ENCODE data around the gene FGA.

Gene FGA

DNA sequence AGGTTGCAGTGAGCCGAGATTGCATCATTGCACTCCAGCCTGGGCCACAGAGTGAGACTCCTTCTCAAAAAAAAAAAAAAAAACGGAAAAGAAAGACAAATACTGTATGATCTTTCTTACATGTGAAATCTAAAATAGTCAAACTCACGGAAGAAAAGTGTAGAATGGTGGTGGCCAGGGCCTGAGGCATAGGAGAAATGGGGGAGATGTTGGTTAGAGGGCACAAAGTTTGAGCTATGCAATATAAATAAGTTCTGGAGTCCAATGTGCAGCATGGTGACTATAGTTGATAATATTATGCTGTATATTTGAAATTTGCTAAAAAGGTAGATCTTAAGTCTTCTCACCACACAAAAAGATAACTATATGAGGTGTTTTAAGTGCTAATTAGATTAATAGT, 1.3 kb upstream of the FGA start:
- in situ Hi-C loops (cut with HindIII; ENCODE audit: low sequenced_read_pairs), result no loop called here
- DNase-seq (ENCODE audit: low read depth, low spot score), result no peak
- TF ChIP-seq, protein P1, sequence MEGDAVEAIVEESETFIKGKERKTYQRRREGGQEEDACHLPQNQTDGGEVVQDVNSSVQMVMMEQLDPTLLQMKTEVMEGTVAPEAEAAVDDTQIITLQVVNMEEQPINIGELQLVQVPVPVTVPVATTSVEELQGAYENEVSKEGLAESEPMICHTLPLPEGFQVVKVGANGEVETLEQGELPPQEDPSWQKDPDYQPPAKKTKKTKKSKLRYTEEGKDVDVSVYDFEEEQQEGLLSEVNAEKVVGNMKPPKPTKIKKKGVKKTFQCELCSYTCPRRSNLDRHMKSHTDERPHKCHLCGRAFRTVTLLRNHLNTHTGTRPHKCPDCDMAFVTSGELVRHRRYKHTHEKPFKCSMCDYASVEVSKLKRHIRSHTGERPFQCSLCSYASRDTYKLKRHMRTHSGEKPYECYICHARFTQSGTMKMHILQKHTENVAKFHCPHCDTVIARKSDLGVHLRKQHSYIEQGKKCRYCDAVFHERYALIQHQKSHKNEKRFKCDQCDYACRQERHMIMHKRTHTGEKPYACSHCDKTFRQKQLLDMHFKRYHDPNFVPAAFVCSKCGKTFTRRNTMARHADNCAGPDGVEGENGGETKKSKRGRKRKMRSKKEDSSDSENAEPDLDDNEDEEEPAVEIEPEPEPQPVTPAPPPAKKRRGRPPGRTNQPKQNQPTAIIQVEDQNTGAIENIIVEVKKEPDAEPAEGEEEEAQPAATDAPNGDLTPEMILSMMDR (IDR thresholded peaks at IDR 0.05; ENCODE audit: low read depth, low read length), result no peak

DNA sequence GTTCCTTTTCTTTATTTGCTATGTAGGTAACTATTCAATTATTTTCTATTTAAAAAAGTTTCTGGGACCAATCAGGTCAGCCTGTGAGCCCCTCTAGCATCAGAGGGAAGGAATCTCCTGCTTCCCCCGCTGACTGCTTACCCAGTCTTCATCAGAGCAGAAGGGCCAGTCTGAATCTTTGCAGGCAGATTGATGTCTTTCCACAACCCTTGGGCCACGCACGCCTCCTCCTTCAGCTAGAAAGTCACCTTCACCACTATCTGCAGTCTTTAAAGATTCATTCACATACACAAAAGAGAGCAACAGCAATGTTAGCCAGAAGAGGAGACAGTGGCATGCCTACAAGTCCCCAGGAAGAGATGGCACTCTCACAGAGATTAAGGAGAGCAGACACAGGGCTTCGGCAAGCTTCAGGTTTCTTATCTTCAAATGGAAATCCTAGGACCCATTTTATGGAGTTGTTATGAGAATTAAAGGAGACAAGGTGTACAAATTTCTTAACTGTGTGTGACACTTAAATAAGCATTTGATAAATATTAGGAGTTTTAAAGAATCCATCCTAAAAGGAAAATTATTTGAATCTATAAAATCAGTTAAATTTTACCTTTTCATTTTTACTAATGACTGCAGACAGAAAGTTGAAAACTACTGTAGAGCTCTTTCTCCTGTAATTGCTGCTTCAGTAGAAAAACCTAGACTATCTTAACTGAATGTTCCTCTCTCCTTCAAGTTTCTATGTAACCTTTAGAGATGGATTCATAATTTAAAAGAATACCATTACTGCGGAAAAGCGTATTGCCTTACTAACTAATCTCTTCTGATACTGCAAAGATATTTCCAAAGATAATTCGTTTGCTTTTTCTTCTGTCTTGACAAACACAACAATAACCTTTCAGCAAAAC, 995 bp downstream of the FGA start:
- TF ChIP-seq, protein P1 (IDR thresholded peaks at IDR 0.05; ENCODE audit: low read depth, low read length), result no peak
- no peak overlapping the region for H3K4me3 ChIP-seq (ENCODE audit: low read depth, low read length)
- in situ Hi-C loops (cut with HindIII; ENCODE audit: low sequenced_read_pairs), result no loop called here
- DNase-seq (ENCODE audit: low read depth, low spot score), result no peak

More for the DNA sequence above, 1.3 kb upstream of the FGA start:
- H3K4me3 ChIP-seq (ENCODE audit: low read depth, low read length), result no peak overlapping the region

DNA sequence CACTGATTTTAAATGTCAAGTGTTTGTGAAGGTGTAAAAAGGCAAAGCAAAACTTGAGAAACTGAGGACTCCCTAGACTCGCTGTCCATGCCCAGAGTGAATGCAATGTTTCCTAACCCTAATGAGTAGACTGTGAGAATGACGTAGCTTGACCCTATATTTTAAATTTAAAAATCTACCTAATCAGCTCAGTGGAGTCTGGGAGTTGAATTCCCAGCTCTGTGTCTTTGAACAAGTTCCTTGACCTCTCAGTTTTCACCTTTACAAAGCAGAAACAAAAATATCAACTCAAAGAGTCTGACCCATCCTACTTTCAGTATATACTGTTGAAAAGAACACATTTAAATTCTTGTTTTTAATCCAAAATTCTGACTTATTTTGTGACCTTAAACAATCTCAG, 2.3 kb downstream of the FGA start:
- DNase-seq (ENCODE audit: low read depth, low spot score), result no peak
- TF ChIP-seq, protein P1 (IDR thresholded peaks at IDR 0.05; ENCODE audit: low read depth, low read length), result no peak
- H3K4me3 ChIP-seq (ENCODE audit: low read depth, low read length), result no peak overlapping the region
- in situ Hi-C loops (cut with HindIII; ENCODE audit: low sequenced_read_pairs), result no loop called here

DNA sequence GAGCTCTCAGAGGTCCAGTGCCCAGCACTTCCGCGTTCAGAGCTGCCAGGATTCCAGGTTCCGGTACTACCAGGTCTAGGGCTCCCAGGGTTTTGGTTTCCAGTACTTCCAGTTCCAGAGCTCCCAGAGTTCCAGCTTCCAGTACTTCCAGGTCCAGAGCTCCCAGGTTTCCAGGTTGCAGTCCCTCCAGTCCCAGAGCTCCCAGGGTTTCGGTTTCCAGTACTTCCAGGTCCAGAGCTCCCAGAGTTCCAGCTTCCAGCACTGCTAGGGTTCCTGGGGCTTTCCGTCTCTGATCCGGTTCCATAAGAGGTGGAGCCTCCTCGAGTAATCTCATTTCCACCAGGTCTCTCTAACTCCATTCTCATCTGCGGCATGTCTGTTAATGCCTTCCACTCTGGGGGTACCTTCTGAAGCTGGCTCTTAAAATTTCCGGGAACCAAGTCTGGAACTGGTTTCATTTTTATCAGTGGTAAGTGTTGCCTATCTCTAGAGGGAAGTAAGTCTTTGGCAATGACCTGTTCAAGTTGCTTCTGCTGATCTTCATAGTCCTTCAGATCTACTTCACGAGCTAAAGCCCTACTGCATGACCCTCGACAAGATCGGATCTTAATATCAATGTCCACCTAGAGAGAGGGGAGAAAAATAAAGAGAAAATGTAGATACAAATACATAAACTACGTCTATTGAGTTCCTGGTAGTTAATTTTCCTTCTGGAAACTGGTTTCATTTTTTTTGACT, 4.1 kb downstream of the FGA start:
- in situ Hi-C loops (cut with HindIII; ENCODE audit: low sequenced_read_pairs), result no loop called here
- no peak for DNase-seq (ENCODE audit: low read depth, low spot score)
- TF ChIP-seq, protein P1 (IDR thresholded peaks at IDR 0.05; ENCODE audit: low read depth, low read length), result no peak
- no peak overlapping the region for H3K4me3 ChIP-seq (ENCODE audit: low read depth, low read length)

DNA sequence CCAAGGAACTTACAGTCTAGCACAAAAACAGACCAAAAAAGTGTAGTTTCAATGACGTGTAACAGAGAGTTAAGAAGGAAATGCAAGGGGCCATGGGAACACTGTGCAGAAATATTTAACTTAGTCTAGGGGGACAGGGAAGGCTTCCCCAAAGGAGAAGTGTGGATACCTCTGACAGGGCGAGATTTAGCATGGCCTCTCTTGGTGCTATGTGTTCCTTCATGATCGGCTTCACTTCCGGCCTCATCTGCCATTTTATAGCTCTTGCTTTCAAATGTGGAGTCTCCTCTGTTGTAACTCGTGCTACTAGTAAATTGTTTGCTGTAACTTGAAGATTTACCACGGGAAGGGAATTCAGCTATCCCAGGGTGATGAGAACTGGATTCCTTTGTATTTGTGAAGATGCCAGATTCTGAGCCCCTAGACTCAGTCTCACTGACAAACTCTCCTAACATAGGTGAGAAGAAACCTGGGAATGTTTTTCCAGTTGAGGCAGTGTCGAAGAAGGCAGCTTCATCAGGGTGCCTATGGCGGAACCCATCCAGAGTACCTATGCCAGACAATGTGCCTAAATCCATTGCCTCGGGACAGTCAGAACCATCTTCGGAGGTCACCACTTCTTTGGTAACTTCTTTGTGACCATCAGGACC, 5.0 kb downstream of the FGA start:
- no peak for DNase-seq (ENCODE audit: low read depth, low spot score)
- TF ChIP-seq, protein P1 (IDR thresholded peaks at IDR 0.05; ENCODE audit: low read depth, low read length), result no peak
- in situ Hi-C loops (cut with HindIII; ENCODE audit: low sequenced_read_pairs), result no loop called here
- no peak overlapping the region for H3K4me3 ChIP-seq (ENCODE audit: low read depth, low read length)

DNA sequence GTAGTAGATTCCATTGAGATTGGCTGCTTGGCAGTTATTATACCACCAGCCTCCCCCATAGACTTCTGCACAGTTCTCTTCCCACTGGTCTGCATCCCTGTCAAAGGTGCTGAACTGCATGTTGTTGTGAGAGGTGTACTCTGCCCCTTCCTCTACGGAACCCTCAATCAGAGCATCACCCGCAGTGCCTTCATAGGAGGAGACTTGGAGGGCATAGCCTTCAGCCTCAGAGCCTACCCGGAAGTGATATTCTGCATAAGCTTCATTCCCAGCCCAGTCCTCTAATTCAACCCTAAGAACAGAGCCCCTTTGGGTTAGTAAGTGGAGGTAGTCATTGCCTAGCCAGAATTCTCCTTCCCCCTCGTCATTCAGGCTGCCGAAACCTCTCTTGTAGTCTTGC, 6.3 kb downstream of the FGA start:
- no peak overlapping the region for H3K4me3 ChIP-seq (ENCODE audit: low read depth, low read length)
- TF ChIP-seq, protein P1 (IDR thresholded peaks at IDR 0.05; ENCODE audit: low read depth, low read length), result no peak
- DNase-seq (ENCODE audit: low read depth, low spot score), result no peak
- in situ Hi-C loops (cut with HindIII; ENCODE audit: low sequenced_read_pairs), result no loop called here
